Ishikawa (cell line): Measurements from ENCODE around the gene AMMECR1L.
A peak's percentile ranks its signal among the peaks of the same experiment; 100 is the strongest.

ENCODE experiments used
- CEBPB ChIP-seq: IDR thresholded peaks from 2 replicates; pipeline ENCODE4 v1.6.1; 2012
- CREB1 ChIP-seq: IDR thresholded peaks from 2 replicates; pipeline ENCODE4 v1.6.1; 2012; ENCODE audit warnings: low read depth
- EGR1 ChIP-seq: IDR thresholded peaks from 2 replicates; pipeline ENCODE4 v1.6.1; 2012
- EP300 ChIP-seq: IDR thresholded peaks from 2 replicates; pipeline ENCODE4 v1.6.1; 2012; ENCODE audit warnings: borderline replicate concordance
- FOXM1 ChIP-seq: IDR thresholded peaks from 2 replicates; pipeline ENCODE4 v1.6.1; 2012; ENCODE audit warnings: low read depth, borderline replicate concordance
- NFIC ChIP-seq: IDR thresholded peaks from 2 replicates; pipeline ENCODE4 v1.6.1; 2012
- RAD21 ChIP-seq: IDR thresholded peaks from 2 replicates; pipeline ENCODE4 v1.6.1; 2012; ENCODE audit warnings: low read depth
- TAF1 ChIP-seq: IDR thresholded peaks from 2 replicates; pipeline ENCODE4 v1.6.1; 2012; ENCODE audit warnings: low read depth, mild to moderate bottlenecking
- TCF12 ChIP-seq: IDR thresholded peaks from 2 replicates; pipeline ENCODE4 v1.6.1; 2012; ENCODE audit warnings: low read depth
- TEAD4 ChIP-seq: IDR thresholded peaks from 2 replicates; pipeline ENCODE4 v1.6.1; 2012
- YY1 ChIP-seq: IDR thresholded peaks from 2 replicates; pipeline ENCODE4 v1.6.1; 2012; ENCODE audit warnings: low read depth
- ZBTB7A ChIP-seq: IDR thresholded peaks from 2 replicates; pipeline ENCODE4 v1.6.1; 2012; ENCODE audit warnings: low read depth
- TF ChIP-seq, protein P1 (sequence below): IDR thresholded peaks from 2 replicates; pipeline ENCODE4 v1.6.1; 2012
- TF ChIP-seq, protein P2 (sequence below): IDR thresholded peaks from 2 replicates; pipeline ENCODE4 v1.6.1; 2012
- TF ChIP-seq, protein P3 (sequence below): IDR thresholded peaks from 2 replicates; pipeline ENCODE4 v1.6.1; 2012; ENCODE audit warnings: low read depth, mild to moderate bottlenecking

AMMECR1L gene

DNA sequence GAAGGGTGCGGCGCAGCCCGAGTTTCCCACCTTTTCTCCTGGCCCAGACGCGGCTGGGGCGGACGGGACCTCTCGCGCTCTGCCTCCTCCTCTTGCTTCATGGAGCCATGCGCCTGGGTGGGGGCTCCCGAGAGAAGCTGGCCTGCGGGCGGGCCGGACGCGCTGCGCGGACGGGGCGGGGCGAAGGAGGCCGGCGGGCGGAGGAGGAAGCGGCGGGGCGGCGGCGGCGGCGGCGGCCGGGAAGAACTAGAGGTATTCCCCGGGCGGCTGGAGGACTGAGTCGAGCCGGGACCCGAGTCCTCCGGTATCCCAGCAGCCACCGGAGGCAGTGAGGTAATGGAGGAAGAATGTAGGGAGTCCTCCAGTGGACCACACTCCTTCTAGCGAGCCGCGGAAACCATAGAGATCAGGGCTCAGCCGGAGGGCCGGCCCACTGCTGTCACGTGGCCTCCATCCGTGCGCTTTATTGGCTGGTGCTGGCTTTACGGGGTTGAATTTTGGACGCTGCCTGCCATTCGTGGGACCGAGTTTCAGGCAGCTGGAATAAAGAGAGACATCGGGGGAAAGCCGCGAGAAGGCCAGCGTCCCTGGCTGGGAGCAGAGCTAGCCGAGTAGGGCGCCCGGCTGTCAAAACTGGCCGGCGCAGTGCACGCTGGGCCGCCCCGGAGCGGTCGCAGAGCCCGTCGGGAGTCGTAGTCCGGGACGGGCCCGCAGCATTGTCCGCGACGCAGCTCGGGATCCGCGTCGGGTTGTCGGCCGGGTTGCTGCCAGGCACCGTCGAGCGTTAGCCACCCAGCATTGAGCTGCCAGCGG, at the start of gene AMMECR1L:
AMMECR1L (minus strand) TSS at position 177 of the 813 bp plus-strand sequence. CDS start 11,722 bp downstream, outside the sequence.
- TF ChIP-seq, protein P1, sequence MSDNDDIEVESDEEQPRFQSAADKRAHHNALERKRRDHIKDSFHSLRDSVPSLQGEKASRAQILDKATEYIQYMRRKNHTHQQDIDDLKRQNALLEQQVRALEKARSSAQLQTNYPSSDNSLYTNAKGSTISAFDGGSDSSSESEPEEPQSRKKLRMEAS = peak; percentile 51; the same call in 1 of the 2 replicates
- TF ChIP-seq, protein P2, sequence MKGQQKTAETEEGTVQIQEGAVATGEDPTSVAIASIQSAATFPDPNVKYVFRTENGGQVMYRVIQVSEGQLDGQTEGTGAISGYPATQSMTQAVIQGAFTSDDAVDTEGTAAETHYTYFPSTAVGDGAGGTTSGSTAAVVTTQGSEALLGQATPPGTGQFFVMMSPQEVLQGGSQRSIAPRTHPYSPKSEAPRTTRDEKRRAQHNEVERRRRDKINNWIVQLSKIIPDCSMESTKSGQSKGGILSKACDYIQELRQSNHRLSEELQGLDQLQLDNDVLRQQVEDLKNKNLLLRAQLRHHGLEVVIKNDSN = peak; percentile 73

DNA sequence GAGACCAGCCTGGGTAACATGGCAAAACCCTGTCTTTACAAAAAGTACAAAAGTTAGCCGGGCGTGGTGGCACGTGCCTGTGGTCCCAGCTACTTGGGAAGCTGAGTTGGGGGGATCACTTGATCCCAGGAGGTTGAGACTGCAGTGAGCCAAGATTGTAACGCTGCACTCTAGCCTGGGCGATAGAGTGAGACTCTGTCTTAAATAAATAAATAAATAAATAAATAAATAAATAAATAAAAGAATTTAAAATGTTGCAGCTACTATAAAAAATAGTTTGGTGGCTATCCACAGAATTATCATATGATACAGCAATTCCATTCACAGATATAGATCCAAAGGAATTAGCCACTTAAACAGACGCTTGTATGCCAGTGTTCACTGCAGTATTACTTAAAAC, 49.6 kb upstream of the AMMECR1L start:
- TF ChIP-seq YY1 (no peak), CREB1 (no peak), TAF1 (no peak), TEAD4 (no peak), ZBTB7A (no peak), NFIC (no peak), EGR1 (no peak), EP300 (no peak), CEBPB (no peak), TCF12 (no peak), FOXM1 (no peak), RAD21 (no peak)
- TF ChIP-seq, protein P3, sequence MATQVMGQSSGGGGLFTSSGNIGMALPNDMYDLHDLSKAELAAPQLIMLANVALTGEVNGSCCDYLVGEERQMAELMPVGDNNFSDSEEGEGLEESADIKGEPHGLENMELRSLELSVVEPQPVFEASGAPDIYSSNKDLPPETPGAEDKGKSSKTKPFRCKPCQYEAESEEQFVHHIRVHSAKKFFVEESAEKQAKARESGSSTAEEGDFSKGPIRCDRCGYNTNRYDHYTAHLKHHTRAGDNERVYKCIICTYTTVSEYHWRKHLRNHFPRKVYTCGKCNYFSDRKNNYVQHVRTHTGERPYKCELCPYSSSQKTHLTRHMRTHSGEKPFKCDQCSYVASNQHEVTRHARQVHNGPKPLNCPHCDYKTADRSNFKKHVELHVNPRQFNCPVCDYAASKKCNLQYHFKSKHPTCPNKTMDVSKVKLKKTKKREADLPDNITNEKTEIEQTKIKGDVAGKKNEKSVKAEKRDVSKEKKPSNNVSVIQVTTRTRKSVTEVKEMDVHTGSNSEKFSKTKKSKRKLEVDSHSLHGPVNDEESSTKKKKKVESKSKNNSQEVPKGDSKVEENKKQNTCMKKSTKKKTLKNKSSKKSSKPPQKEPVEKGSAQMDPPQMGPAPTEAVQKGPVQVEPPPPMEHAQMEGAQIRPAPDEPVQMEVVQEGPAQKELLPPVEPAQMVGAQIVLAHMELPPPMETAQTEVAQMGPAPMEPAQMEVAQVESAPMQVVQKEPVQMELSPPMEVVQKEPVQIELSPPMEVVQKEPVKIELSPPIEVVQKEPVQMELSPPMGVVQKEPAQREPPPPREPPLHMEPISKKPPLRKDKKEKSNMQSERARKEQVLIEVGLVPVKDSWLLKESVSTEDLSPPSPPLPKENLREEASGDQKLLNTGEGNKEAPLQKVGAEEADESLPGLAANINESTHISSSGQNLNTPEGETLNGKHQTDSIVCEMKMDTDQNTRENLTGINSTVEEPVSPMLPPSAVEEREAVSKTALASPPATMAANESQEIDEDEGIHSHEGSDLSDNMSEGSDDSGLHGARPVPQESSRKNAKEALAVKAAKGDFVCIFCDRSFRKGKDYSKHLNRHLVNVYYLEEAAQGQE = no peak
- TF ChIP-seq, protein P2 = no peak
- TF ChIP-seq, protein P1 = no peak

DNA sequence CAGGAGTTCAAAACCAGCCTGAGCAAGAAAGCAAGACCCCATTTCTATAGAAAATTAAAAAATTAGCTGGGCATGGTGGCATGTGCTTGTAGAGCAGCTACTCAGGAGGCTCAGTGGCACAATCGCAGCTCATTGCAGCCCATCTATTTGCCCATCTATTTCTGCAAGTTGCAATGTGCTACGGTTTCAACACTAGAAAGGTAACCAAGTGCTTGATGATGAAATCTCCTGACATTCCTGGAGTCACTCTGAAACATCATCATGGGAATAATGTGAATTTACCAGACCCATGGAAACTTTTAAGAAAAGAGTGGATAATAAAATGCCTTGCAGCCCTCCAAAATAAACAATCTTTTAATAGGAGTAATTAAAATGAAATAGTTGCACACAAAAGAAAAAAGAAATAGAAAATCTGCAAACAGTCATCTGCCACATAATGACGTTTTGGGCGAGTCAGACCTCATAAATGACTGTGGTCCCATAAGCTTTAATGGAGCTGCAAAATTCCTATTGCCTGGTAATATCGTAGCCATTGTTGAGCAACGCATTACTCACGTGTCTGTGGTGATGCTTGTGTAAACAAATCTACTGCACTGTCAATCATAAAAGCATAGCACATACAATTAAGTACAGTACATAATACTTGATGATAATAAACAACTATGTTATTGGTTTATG, 46.6 kb upstream of the AMMECR1L start:
- TF ChIP-seq TCF12 (no peak), CEBPB (0 out of 2 replicates have a peak, but pooled peaks have one; percentile 33), YY1 (no peak)

DNA sequence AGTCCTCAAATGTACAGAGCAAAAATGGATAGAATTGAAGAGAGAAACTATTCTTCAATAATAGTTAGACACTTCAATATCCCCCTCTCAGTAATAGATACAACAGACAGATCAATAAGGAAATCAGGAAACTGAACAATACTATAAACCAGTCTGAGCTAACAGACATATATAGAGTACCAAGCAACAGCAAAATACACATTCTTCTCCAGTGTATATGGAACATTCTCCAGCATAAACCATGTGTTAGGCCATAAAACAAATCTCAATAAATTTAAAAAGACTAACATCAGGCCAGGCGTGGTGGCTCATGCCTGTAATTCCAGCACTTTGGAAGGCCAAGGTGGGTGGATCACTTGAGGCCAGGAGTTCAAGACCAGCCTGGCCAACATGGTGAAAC, 43.7 kb upstream of the AMMECR1L start:
- no peak for TF ChIP-seq NFIC
- no peak for TF ChIP-seq FOXM1
- TF ChIP-seq, protein P2 = no peak
- no peak for TF ChIP-seq TEAD4
- no peak for TF ChIP-seq CREB1
- TF ChIP-seq TCF12 = no peak
- TF ChIP-seq, protein P1 = no peak
- no peak for TF ChIP-seq EGR1
- no peak for TF ChIP-seq RAD21
- TF ChIP-seq, protein P3 = no peak
- no peak for TF ChIP-seq CEBPB
- no peak for TF ChIP-seq TAF1
- TF ChIP-seq EP300 = no peak
- TF ChIP-seq YY1 = no peak
- TF ChIP-seq ZBTB7A = no peak

DNA sequence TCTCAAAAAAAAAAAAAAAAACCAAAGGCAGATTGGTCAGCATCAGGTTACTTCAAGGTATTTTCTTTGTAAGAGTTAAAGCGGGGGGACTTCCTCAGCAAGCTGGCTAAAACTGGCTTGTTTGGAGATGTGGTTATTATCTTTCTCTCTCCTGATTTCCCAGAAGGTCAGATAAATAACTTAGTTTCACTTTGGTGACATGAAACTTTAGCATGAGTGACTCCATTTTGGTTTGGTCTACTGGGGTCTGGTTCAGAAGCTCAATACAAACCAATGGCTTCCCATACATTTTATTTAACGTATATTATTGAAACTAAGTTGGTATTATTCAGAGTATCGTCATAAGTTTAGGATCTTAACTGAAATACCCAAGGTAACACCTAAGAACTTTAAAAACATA, 41.6 kb upstream of the AMMECR1L start:
- TF ChIP-seq RAD21 (no peak), EP300 (no peak), FOXM1 (no peak), TEAD4 (no peak)
- TF ChIP-seq, protein P3 = no peak
